GM21381 (cell line): ENCODE measurements around the gene SLC1A5.
A peak's percentile ranks its signal among the peaks of the same experiment; 100 is the strongest.
"Not testable (repeated sequence)": the region's sequence is repeated elsewhere in the genome, so short reads cannot be mapped to it uniquely, and the experiment has no call there.

Experiments used
- ATAC-seq: cut with Tn5 transposase; IDR thresholded peaks from one replicate; pipeline ENCODE4 v1.9.1; 2021; ENCODE audit warnings: mild to moderate bottlenecking, moderate library complexity; ENCODE audit not compliant: unreplicated experiment

The SLC1A5 gene

GRCh38 chr19:46802152-46802551, 13.8 kb upstream of the SLC1A5 start:
- no peak for ATAC-seq

- ATAC-seq = no peak
These were observed 10.3 kb upstream of the SLC1A5 start for GRCh38 chr19:46798713-46799112.

GRCh38 chr19:46797881-46798280, 9.5 kb upstream of the SLC1A5 start:
- ATAC-seq = no peak

GRCh38 chr19:46791944-46792343, 3.5 kb upstream of the SLC1A5 start:
- ATAC-seq = no peak

GRCh38 chr19:46789371-46789770, 977 bp upstream of the SLC1A5 start:
- no peak for ATAC-seq

GRCh38 chr19:46788968-46789338, 559 bp upstream of the SLC1A5 start:
- no peak for ATAC-seq

GRCh38 chr19:46787331-46788261, 798 bp downstream of the SLC1A5 start:
- ATAC-seq = no peak

- ATAC-seq = no peak
These were observed 1.4 kb downstream of the SLC1A5 start for GRCh38 chr19:46787040-46787330.

GRCh38 chr19:46786236-46787039, 2.0 kb downstream of the SLC1A5 start:
- peak; percentile 37 for ATAC-seq

- no peak for ATAC-seq
These were observed 2.5 kb downstream of the SLC1A5 start for GRCh38 chr19:46785980-46786235.

- no peak for ATAC-seq
These were observed 3.1 kb downstream of the SLC1A5 start for GRCh38 chr19:46785054-46785979.

GRCh38 chr19:46784262-46785053, 3.9 kb downstream of the SLC1A5 start:
- no peak for ATAC-seq

GRCh38 chr19:46783670-46784069, 4.7 kb downstream of the SLC1A5 start:
- no peak for ATAC-seq

GRCh38 chr19:46782355-46783019, 5.9 kb downstream of the SLC1A5 start:
- ATAC-seq = no peak

GRCh38 chr19:46777956-46778645, 10.3 kb downstream of the SLC1A5 start:
- not testable (repeated sequence) for ATAC-seq

GRCh38 chr19:46776927-46777911, 11.2 kb downstream of the SLC1A5 start:
- ATAC-seq = no peak

GRCh38 chr19:46775642-46776258, 12.6 kb downstream of the SLC1A5 start:
- no peak for ATAC-seq

GRCh38 chr19:46773018-46773399, 15.4 kb downstream of the SLC1A5 start:
- no peak for ATAC-seq
